ENCODE results near the gene GGT7.

Gene GGT7

DNA sequence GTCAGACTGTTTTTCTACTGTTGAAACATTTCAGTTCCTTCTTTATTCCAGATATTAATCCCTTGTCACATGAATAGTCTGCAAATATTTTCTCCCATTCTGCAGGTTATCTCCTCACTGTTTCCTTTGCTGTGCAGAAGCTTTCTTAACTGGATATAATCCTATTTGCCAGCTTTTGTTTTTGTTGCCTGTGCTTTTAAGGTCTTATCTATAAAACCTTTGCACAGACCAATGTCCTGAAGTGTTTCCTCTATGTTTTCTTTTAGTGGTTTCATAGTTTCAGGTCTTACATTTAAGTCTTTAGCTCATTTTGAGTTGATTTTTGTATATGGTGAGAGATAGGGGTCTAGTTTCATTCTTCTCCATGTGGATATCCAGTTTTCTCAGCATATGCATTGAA, 66.4 kb downstream of the GGT7 start:
- TF ChIP-seq, protein P1, sequence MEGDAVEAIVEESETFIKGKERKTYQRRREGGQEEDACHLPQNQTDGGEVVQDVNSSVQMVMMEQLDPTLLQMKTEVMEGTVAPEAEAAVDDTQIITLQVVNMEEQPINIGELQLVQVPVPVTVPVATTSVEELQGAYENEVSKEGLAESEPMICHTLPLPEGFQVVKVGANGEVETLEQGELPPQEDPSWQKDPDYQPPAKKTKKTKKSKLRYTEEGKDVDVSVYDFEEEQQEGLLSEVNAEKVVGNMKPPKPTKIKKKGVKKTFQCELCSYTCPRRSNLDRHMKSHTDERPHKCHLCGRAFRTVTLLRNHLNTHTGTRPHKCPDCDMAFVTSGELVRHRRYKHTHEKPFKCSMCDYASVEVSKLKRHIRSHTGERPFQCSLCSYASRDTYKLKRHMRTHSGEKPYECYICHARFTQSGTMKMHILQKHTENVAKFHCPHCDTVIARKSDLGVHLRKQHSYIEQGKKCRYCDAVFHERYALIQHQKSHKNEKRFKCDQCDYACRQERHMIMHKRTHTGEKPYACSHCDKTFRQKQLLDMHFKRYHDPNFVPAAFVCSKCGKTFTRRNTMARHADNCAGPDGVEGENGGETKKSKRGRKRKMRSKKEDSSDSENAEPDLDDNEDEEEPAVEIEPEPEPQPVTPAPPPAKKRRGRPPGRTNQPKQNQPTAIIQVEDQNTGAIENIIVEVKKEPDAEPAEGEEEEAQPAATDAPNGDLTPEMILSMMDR (conservative IDR thresholded peaks at IDR 0.05; ENCODE audit: low read length): no peak
- DNase-seq (ENCODE audit: low read depth): no peak
- H3K4me3 ChIP-seq (ENCODE audit: low read length): no peak overlapping the region

DNA sequence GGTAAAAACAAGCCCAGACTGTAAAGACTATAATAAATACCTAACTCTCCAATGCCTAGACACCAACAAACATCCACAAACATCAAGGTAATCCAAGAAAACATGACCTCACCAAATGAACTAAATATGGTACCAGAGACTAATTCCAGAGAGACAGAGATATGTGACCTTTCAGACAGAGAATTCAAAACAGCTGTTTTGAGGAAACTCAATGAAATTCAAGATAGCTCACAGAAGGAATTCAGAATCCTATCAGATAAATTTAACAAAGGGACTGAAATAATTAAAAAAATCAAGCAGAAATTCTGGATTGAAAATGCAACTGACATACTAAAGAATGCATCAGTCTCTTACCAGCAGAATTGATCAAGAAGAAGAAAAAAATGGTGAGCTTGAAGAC, 73.8 kb downstream of the GGT7 start:
- H3K4me3 ChIP-seq (ENCODE audit: low read length): no peak overlapping the region
- no peak for DNase-seq (ENCODE audit: low read depth)
- TF ChIP-seq, protein P1 (conservative IDR thresholded peaks at IDR 0.05; ENCODE audit: low read length): no peak

DNA sequence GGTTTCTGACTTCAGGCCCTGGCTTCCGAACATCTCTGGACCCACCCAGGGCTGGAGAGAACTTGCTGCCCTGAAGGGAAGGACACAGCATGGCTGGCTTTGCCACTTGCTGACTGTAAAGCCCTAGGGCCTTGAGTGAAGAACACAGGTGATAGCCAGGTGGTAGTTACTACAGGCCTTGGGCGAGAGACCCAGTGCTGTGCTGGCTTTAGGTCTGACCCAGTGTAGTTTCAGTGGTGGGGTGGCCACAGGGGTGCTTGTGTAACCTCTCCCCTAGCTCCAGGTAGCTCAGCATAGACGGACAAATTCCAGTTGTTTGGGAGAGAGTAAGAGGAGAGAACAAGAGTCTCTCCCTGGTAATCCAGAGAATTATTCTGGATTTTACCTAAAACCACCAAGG, 74.3 kb downstream of the GGT7 start:
- TF ChIP-seq, protein P1 (conservative IDR thresholded peaks at IDR 0.05; ENCODE audit: low read length): no peak
- DNase-seq (ENCODE audit: low read depth): no peak
- H3K4me3 ChIP-seq (ENCODE audit: low read length): no peak overlapping the region

DNA sequence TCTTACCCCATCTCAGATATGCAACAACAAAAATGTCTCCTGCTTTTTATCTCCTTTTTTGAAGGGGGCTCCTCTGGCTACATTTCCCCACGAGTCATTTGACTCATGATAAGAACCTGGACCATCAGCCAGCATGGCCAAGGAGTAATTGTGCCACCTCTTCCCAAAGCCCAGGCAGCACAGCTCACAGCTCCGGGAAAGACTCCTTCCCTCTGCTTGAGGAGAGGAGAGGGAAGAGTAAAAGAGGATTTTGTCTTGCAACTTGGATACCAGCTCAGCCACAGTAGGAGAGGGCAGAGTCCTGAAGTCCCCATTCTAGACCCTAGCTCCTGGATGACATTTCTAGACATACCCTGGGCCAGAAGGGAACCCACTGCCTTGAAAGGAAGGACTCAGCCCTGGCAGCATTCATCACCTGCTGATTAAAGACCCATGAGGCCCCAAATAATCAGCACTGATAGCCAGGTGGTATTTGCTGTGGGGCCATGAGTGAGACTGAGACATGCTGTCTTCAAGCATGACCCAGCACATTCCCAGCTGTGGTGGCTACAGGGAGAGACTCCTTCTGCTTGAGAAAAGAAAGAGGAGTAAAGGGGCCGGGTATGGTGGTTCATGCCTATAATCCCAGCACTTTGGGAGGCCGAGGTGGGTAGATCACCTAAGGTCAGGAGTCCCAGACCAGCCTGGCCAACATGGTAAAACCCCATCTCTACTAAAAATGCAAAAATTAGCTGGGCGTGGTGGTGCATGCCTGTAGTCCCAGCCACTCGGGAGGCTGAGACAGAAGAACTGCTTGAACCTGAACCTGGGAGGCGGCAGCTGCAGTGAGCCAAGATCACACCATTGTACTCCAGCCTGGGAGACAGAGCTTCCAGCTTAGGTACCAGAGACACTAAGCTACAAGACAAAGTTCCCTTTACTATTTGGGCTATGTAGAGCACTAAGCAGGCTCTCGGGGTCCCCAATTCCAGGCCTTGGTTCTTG, 75.4 kb downstream of the GGT7 start:
- no peak for DNase-seq (ENCODE audit: low read depth)
- H3K4me3 ChIP-seq (ENCODE audit: low read length): no peak overlapping the region
- TF ChIP-seq, protein P1 (conservative IDR thresholded peaks at IDR 0.05; ENCODE audit: low read length): no peak

Data from AG10803 (cell line).